GM12873 (cell line): ENCODE data around the gene PLAGL2.

Experiments used
- CTCF ChIP-seq: IDR thresholded peaks from 2 replicates; pipeline ENCODE4 v1.5.1; 2012; ENCODE audit warnings: low read depth, mild to moderate bottlenecking, moderate library complexity, low read length, control low read depth; ENCODE audit not compliant: insufficient read depth; ENCODE audit errors: missing control alignments

PLAGL2 gene

GRCh38 chr20:32181606-32182005 is 25.9 kb downstream of the PLAGL2 start:
- no peak for TF ChIP-seq CTCF

- TF ChIP-seq CTCF, result no peak
Observed at GRCh38 chr20:32179934-32180333, 27.6 kb downstream of the PLAGL2 start.

GRCh38 chr20:32179515-32179914 is 28.0 kb downstream of the PLAGL2 start:
- TF ChIP-seq CTCF, result no peak

- no peak for TF ChIP-seq CTCF
Observed at GRCh38 chr20:32168184-32168910, 39.2 kb downstream of the PLAGL2 start.

GRCh38 chr20:32167552-32167951 is 40.0 kb downstream of the PLAGL2 start:
- no peak for TF ChIP-seq CTCF

- TF ChIP-seq CTCF, result no peak
Observed at GRCh38 chr20:32165836-32166545, 41.6 kb downstream of the PLAGL2 start.

- no peak for TF ChIP-seq CTCF
Observed at GRCh38 chr20:32164984-32165735, 42.4 kb downstream of the PLAGL2 start.
